RKO (cell line): ENCODE results near the gene PTTG1IP.
"Not testable (repeated sequence)": the region's sequence is repeated elsewhere in the genome, so short reads cannot be mapped to it uniquely, and the experiment has no call there.

Source experiments
- DNase-seq: peaks from one replicate; pipeline ENCODE4 v3.0.0-alpha.2; 2016; ENCODE audit warnings: low spot score

PTTG1IP gene

GRCh38 chr21:44880405-44881197, 7.1 kb upstream of the PTTG1IP start:
- DNase-seq = no peak

GRCh38 chr21:44879238-44879637, 5.7 kb upstream of the PTTG1IP start:
- DNase-seq = not testable (repeated sequence)

- no peak for DNase-seq
Observed at GRCh38 chr21:44878053-44878982, 4.8 kb upstream of the PTTG1IP start.

- DNase-seq = no peak
Observed at GRCh38 chr21:44876849-44877575, 3.5 kb upstream of the PTTG1IP start.

- no peak for DNase-seq
Observed at GRCh38 chr21:44875316-44875700, 1.8 kb upstream of the PTTG1IP start.

DNA sequence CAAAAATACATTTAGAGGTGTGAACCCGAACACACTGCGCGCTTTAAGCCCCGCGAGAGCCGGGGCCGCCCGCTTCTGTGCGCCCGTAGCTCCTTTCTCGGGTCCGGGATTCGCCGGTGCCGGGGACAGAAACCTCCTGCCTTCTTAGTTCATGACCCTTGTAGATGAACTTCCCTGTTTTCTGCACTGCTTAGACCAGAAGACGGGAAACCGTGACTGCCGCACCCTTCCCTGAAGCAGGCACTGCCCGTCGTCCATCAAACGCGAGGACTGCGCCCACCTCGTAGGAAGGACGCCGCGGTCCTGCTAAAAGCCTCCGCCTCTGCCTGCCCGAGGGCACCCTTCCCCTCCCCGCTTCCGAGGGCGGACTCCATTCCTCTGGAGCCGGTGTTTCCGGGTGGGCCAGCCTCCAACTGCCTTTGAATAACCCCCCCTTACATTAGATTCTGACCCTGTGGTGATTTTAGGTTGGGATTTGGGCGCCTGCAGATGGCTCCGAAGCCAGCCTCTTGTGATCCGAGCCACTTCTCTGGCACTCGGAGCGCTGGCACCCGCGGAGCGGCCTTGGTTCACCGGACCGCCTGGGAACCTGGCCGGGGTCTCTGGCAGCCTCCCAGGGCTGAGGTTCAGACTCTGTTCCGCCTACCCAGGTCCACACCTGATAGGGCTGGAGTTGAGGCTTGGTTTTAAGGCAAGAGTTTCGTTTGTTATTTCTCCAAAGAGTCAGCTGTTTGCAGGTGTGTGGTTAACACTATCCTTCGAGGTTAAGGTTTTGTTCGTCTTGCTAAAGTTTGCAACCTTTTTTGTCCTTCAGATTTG, 1.2 kb upstream of the PTTG1IP start:
- DNase-seq = no peak

DNA sequence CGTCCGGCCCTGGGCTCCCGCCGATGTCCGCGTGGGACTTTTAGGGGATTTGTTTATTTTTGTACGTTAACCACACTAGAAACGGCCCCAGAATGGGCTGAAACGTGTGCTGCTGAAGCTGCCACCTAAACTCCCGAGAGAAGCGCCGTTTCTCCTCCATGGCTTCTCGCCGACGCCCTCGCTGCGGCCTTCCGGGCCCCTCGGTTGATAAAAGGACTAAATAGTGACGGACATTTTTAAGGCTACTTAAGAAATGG, 678 bp upstream of the PTTG1IP start:
- DNase-seq = no peak

GRCh38 chr21:44872649-44873355, 688 bp downstream of the PTTG1IP start:
- peak; percentile 54 for DNase-seq

- DNase-seq = no peak
Observed at GRCh38 chr21:44872323-44872648, 1.2 kb downstream of the PTTG1IP start.

- peak; percentile 75 for DNase-seq
Observed at GRCh38 chr21:44871576-44872269, 1.8 kb downstream of the PTTG1IP start.

- DNase-seq = no peak
Observed at GRCh38 chr21:44870748-44871495, 2.6 kb downstream of the PTTG1IP start.

GRCh38 chr21:44869781-44870747, 3.4 kb downstream of the PTTG1IP start:
- peak; percentile 90 for DNase-seq

GRCh38 chr21:44868707-44869106, 4.8 kb downstream of the PTTG1IP start:
- no peak for DNase-seq

DNA sequence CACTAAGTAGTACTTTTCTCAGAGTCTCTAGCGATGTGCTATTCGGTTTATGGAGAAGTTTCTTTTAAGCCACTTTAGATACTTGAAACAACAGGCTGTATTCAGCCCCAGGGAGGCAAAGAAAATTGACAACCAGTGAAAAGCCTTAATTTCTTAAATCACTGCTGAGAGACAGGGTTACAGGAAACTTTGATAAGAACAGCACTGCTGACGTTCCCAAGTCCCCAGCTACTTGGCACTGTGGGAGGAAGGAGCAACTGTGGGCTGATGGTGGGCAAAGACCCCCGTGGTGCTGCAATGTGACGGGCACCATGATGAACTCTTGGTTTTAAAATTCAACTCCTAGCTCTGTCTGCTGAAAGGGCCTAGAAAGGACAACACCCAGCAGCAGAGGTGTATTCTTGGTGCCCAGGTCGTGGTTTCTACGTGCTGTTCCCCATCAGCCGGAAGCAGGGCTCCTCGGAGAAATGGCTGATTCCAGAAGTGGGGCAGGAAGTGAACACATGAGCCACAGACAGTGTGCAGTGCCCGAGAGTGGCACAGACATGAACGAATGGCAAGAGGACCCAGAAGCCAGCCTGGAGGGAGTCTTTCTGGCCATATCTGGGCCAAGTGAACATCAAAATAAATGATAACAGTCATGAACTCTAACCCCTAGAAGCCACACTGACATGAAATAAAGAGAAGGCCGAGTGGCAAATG, 5.3 kb downstream of the PTTG1IP start:
- DNase-seq = no peak

DNA sequence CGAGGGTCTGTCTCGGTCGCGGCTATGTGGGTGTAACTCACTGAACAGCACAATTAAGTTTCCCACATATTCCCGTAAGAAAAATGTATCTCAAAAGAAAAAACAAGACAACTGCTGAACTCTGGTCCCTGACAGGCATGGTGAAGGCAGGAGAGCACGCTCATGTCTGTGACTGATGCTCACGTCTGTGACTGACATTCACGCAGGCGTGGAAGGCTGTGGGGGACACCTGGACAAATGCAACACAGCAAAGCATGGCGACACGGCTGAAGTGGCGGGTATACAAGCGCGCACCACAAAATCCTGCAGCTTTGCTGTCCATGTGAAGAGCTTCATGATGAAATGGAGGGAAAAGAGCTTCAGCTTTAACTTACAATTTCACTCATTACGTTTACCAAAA, 6.0 kb downstream of the PTTG1IP start:
- DNase-seq = no peak

- no peak for DNase-seq
Observed at GRCh38 chr21:44866780-44867179, 6.7 kb downstream of the PTTG1IP start.

DNA sequence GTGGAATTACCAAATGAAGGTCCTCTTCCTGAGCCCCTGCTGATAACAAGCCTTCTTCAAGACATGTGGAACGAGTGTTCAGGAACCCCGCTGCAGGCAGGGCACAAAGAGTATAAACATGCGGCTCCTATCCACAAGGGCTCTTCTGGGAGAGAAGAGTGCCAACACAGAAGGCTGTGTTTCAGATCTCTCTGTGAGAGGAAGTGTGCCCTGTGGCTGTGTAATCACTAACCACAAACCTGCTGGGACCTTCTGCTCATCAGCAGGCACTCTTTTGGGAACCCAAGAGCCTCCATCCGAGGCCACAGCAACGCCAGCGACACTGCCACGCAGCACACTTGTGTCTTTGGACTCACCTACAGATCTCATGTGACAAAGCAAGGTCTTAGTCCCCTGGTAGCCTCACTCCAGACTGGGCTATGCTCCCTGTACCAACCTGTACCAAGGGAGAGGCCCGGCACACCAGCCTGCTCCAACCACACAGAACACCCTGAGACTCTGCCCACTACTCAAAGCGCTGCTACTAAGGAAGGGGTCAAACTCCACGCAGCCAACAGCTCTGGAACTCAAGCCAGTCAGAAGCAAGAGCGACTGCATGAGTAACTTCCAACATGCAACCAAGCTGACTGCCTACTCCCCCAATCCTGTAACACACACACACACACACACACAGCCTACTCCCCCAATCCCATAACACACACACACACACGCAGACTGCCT, 7.8 kb downstream of the PTTG1IP start:
- no peak for DNase-seq
